ENCODE data around the gene TCAF1.

- TF ChIP-seq TAF1 (IDR thresholded peaks at IDR 0.05; ENCODE audit: low read depth, low read length) (no peak), POLR2A (IDR thresholded peaks at IDR 0.05; ENCODE audit: low read depth, low read length) (no peak), POLR2AphosphoS5 (IDR thresholded peaks at IDR 0.05; ENCODE audit: low read depth, low read length) (no peak), SPI1 (IDR thresholded peaks at IDR 0.05; ENCODE audit: low read depth, low read length) (no peak), PAX5 (IDR thresholded peaks at IDR 0.05; ENCODE audit: insufficient read depth, low read length, severe bottlenecking) (no peak), POU2F2 (IDR thresholded peaks at IDR 0.05; ENCODE audit: low read depth, low read length) (no peak)
Observed at GRCh38 chr7:143884241-143884968, 17.6 kb downstream of the TCAF1 start.
